Omental fat pad (tissue), 4 donors: ENCODE measurements around the gene ZBTB7A. TPM values are rescaled to one million over a fixed set of nuclear protein-coding genes. Genes with fewer than 3 reads are reported as not detected.

Source experiments
- ATAC-seq: fragments of 150-250 bp; one replicate; pipeline ENCODE4 v1.9.1; 2016; ENCODE audit warnings: mild to moderate bottlenecking, moderate library complexity; ENCODE audit not compliant: low FRiP score
- DNase-seq: peaks from one replicate; pipeline ENCODE4 v3.0.0-alpha.2; 2019; ENCODE audit warnings: low spot score
- total RNA-seq, 4 donors: library from RNA; depleted of rRNA; stranded (reverse); fragments of >200 nt; gene quantifications; one replicate each; pipeline ENCODE4 v1.1.0, GENCODE V29; 2016
- TF ChIP-seq, protein P1 (sequence below), 3 donors: fragments of 450-650 bp; IDR thresholded peaks; one replicate each; pipeline ENCODE4 v1.5.1; 2016 to 2017; ENCODE audit warnings: antibody characterized with exemption in 3 of 3, mild to moderate bottlenecking in 3 of 3, moderate library complexity in 2 of 3

ZBTB7A gene
- total RNA-seq, 4 donors from 2014 or later: 33.3 to 53.3 (median 38.4) TPM

DNA sequence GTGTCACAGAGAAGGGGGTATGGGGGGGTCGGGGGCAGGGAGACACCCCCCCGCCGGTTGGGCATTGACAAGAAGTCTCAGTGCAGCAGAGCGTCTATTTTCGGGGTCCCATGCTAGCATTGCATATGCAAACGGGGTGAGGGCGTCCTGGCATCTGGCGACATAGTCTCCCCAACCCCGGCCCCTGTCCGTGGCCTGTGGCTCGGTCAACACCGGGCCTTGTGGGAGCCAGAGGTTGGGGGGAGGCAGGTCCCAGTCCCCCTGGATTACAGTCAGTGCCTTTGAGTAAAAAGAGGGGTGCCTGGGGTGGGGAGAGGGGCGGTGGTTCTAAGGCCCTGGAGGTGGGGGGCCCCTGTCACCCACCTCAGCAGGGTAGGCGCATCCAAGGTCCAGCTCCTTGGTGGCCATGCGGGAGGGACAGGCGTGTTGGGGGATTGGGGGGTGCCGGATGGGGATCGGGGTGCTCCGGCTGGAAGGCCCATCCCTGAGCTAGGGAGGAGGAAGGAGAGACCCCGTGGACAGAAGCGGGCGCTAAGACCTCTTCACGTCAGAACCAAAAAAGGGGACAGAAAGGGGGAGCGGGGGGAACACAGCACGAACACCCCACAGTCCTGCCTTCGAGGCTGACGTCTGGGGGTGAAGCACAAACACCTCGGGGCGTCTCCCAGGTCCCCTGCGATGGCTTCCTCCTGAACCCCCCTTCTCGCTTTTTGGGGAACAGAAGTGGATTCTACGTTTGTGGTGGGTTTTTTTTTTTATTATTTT, 20.9 kb downstream of the ZBTB7A start:
- TF ChIP-seq, protein P1, sequence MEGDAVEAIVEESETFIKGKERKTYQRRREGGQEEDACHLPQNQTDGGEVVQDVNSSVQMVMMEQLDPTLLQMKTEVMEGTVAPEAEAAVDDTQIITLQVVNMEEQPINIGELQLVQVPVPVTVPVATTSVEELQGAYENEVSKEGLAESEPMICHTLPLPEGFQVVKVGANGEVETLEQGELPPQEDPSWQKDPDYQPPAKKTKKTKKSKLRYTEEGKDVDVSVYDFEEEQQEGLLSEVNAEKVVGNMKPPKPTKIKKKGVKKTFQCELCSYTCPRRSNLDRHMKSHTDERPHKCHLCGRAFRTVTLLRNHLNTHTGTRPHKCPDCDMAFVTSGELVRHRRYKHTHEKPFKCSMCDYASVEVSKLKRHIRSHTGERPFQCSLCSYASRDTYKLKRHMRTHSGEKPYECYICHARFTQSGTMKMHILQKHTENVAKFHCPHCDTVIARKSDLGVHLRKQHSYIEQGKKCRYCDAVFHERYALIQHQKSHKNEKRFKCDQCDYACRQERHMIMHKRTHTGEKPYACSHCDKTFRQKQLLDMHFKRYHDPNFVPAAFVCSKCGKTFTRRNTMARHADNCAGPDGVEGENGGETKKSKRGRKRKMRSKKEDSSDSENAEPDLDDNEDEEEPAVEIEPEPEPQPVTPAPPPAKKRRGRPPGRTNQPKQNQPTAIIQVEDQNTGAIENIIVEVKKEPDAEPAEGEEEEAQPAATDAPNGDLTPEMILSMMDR (IDR thresholded peaks at IDR 0.05): no peak
- no peak for ATAC-seq
- DNase-seq: no peak

DNA sequence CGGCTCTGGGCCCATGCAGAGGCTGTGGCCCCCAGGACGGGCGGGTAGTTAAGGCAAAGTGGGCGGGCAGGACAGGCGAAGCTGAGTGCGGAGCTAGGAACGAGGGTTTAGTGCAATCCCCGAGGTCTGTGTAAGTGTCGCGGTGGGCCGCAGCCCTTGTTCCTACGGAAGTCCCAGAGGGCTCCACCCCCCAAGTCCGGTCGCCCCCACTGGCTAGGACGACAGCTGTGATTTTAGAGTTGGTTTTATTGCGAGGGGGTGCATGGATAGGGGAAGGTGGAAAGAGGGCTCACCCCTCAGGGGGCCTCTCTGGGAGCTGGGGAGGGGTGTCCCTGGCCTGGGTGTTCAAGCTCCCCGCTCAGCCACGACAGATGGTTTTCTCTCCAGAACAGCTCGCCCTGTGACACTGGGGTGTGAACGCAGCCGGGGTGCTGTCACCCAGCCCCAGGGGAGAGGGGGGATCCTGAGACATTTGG, 21.7 kb downstream of the ZBTB7A start:
- TF ChIP-seq, protein P1 (IDR thresholded peaks at IDR 0.05): no peak
- no peak for ATAC-seq
- no peak for DNase-seq

DNA sequence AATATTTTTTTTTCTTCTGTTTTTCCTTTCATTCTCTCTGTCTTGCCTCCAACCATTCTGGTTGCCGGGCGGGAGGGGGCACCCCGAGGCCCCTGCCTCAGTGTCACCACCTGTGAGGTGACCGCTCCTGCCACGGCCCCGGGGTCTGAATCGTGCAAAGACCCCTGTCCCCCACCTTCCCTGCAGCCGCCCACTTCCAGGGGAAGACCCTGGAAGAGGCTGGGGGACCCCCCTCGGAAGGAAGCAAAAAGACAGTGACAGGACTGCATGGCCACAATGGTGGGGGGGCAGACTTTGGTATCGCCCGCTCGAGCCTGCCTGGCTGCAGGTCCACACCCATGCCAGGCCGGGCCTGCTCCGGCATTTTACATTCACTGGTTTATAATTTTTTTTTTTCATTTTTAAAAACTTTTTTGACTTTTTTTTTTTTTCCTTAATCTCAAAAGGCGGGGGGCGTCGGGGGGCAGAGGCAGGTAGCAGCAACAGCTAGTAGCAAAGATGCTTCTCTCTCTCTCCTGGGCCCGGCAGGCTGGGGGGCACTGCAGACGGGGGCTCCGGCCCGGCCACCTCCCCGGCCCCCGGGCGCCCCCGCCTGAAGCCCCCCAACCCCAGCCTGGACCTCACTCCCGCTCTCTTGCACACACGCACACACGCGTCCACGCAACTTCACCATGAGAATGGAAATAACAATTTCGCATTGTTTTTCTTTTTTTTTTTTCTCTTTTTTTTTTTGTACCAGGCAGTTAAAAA, 22.6 kb downstream of the ZBTB7A start:
- TF ChIP-seq, protein P1 (IDR thresholded peaks at IDR 0.05): no peak
- DNase-seq: no peak
- no peak for ATAC-seq

DNA sequence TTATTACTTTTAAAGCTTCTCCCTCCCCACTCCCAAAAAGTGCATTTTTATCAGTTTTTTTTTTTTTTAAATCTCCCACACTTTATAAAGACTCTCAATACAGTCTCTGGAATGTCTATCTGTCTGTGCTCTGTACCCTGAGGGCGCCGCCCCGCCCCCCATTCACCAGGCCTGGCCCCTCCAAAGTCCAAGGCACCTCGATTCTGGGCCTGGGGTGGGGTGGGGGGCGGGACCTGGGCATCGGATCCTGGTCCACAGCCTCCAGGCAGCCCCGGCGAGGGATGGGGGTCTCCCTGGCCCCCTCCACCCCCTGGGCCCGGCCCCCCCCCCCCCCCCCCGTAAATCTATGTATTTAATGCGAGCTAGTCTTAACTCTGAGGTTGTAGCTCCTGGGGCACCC, 23.3 kb downstream of the ZBTB7A start:
- DNase-seq (no peak), ATAC-seq (no peak)
- TF ChIP-seq, protein P1 (IDR thresholded peaks at IDR 0.05): no peak

DNA sequence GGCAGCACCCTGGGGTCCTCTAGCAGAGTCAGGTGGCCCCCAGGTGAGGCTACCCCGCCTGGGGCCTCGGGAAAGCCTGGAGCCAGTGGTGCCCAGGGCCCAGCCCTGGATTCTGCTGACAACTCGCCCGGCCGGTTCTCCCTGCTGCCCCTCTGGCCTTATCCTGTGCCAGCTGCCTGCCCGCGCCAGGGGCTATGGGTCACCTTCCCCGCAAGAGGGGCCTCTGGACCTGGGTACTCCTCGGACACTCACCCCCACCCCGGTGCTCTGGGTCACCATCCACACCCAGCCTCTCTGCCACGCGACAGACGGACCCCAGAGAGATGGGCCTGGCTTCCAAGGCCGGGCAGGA, 24.0 kb downstream of the ZBTB7A start:
- no peak for DNase-seq
- TF ChIP-seq, protein P1 (IDR thresholded peaks at IDR 0.05): no peak
- no peak for ATAC-seq

DNA sequence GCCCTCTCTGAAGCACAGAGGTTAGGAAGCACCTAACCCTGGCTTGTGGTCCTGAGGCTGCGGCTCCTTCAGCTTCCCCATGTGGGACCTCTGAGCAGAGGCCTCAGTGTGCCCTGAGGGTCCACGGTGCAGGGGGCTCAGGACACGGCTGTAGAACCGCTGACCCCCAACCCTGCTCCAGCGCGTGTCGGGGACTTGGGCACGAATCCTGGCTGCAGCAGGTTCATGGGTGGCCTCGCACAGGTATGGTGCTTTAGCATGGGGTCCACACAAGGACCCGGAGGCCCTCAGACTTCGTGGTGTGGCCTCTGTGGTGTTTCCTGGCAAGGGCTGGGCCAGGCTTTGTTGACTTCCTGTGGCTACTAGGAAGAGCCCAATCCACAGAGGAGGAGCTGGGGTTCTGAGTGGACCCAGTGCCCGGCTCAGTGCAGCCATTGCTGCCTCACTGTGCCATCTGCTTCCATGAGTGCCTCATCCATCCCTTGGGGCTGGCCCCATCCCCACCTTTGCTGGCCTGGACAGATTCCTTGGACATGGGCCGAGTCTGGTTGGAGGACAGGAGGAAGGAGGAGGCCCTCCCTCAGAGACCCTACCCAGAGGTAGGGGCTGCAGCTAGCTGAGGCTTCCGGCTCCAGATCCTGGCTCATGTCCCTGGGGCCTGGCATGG, 24.5 kb downstream of the ZBTB7A start:
- ATAC-seq: peak; percentile 9
- TF ChIP-seq, protein P1 (IDR thresholded peaks at IDR 0.05): no peak
- no peak for DNase-seq
